ENCODE measurements around the gene DDX39A.

DNA sequence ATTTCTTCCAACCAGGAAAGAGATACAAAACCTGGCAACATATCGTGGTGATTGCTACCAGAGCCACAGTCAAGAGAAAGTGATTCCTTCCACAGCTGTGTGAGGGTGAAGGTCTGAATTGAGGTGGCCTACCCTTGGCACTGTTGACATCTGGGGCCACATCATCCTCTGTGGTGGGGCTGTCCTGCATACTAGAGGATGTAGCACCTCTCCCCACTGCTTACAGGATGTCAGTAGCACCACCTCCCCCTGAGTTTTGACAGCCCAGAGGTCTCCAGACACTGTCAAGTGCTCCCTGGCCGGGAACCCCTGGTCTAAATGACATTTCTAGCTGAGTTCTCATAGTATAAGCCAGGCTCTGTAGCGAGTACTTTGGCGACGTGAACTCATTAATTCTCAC lies 40.6 kb upstream of the DDX39A start:
- TF ChIP-seq, protein P1, sequence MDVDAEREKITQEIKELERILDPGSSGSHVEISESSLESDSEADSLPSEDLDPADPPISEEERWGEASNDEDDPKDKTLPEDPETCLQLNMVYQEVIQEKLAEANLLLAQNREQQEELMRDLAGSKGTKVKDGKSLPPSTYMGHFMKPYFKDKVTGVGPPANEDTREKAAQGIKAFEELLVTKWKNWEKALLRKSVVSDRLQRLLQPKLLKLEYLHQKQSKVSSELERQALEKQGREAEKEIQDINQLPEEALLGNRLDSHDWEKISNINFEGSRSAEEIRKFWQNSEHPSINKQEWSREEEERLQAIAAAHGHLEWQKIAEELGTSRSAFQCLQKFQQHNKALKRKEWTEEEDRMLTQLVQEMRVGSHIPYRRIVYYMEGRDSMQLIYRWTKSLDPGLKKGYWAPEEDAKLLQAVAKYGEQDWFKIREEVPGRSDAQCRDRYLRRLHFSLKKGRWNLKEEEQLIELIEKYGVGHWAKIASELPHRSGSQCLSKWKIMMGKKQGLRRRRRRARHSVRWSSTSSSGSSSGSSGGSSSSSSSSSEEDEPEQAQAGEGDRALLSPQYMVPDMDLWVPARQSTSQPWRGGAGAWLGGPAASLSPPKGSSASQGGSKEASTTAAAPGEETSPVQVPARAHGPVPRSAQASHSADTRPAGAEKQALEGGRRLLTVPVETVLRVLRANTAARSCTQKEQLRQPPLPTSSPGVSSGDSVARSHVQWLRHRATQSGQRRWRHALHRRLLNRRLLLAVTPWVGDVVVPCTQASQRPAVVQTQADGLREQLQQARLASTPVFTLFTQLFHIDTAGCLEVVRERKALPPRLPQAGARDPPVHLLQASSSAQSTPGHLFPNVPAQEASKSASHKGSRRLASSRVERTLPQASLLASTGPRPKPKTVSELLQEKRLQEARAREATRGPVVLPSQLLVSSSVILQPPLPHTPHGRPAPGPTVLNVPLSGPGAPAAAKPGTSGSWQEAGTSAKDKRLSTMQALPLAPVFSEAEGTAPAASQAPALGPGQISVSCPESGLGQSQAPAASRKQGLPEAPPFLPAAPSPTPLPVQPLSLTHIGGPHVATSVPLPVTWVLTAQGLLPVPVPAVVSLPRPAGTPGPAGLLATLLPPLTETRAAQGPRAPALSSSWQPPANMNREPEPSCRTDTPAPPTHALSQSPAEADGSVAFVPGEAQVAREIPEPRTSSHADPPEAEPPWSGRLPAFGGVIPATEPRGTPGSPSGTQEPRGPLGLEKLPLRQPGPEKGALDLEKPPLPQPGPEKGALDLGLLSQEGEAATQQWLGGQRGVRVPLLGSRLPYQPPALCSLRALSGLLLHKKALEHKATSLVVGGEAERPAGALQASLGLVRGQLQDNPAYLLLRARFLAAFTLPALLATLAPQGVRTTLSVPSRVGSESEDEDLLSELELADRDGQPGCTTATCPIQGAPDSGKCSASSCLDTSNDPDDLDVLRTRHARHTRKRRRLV (CRISPR knock-in tag; IDR thresholded peaks at IDR 0.05) = no peak
- TF ChIP-seq, protein P2, sequence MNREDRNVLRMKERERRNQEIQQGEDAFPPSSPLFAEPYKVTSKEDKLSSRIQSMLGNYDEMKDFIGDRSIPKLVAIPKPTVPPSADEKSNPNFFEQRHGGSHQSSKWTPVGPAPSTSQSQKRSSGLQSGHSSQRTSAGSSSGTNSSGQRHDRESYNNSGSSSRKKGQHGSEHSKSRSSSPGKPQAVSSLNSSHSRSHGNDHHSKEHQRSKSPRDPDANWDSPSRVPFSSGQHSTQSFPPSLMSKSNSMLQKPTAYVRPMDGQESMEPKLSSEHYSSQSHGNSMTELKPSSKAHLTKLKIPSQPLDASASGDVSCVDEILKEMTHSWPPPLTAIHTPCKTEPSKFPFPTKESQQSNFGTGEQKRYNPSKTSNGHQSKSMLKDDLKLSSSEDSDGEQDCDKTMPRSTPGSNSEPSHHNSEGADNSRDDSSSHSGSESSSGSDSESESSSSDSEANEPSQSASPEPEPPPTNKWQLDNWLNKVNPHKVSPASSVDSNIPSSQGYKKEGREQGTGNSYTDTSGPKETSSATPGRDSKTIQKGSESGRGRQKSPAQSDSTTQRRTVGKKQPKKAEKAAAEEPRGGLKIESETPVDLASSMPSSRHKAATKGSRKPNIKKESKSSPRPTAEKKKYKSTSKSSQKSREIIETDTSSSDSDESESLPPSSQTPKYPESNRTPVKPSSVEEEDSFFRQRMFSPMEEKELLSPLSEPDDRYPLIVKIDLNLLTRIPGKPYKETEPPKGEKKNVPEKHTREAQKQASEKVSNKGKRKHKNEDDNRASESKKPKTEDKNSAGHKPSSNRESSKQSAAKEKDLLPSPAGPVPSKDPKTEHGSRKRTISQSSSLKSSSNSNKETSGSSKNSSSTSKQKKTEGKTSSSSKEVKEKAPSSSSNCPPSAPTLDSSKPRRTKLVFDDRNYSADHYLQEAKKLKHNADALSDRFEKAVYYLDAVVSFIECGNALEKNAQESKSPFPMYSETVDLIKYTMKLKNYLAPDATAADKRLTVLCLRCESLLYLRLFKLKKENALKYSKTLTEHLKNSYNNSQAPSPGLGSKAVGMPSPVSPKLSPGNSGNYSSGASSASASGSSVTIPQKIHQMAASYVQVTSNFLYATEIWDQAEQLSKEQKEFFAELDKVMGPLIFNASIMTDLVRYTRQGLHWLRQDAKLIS (CRISPR knock-in tag; IDR thresholded peaks at IDR 0.05) = no peak
